H1 (cell line): Measurements from ENCODE around the gene GSAP. TPM values are rescaled to one million over a fixed set of nuclear protein-coding genes. Genes with fewer than 3 reads are reported as not detected.

Source experiments
- CTCF ChIA-PET: fragments of 300-600 bp; sonication (Branson Sonifier 250); formaldehyde crosslinking; loops from one replicate; lab custom pipeline; 2021; ENCODE audit not compliant: partially characterized antibody; lab: Charles Lee
- POLR2A ChIA-PET: fragments of 300-600 bp; sonication (Branson Sonifier 250); formaldehyde crosslinking; loops from one replicate; lab custom pipeline; 2021; ENCODE audit warnings: inconsistent platforms; ENCODE audit not compliant: partially characterized antibody; lab: Charles Lee
- DNase-seq, 2 experiments: peaks; one replicate each; pipeline versions ENCODE4 v3.0.0 to v3.0.0-alpha.2; 2010 to 2022; ENCODE audit warnings: low spot score in 2 of 2, low read depth in 1 of 2, mixed read lengths in 1 of 2
- FAIRE-seq: peaks from 2 replicates; lab custom pipeline; 2011; peaks lifted over from hg19 to GRCh38; lab: Jason Lieb, UNC
- H2AFZ ChIP-seq: 2 replicates; pipeline ENCODE4 v1.8.1; 2012; ENCODE audit warnings: low read length, inconsistent platforms
- H2AK5ac ChIP-seq: 2 replicates; pipeline ENCODE4 v1.6.1; 2013; ENCODE audit warnings: low read depth, low read length
- H2BK120ac ChIP-seq: replicated peaks from 2 replicates; pipeline ENCODE3; 2013; ENCODE audit warnings: low read depth, low read length, inconsistent platforms
- H2BK12ac ChIP-seq: 2 replicates; pipeline ENCODE4 v1.6.1; 2013; ENCODE audit warnings: low read depth, low read length
- H2BK15ac ChIP-seq: 2 replicates; pipeline ENCODE4 v1.6.1; 2013; ENCODE audit warnings: low read length
- H2BK20ac ChIP-seq: 2 replicates; pipeline ENCODE4 v1.6.1; 2013; ENCODE audit warnings: low read length
- H2BK5ac ChIP-seq: 2 replicates; pipeline ENCODE4 v1.6.1; 2013; ENCODE audit warnings: low read depth, low read length
- H3K14ac ChIP-seq: 2 replicates; pipeline ENCODE4 v1.6.1; 2013; ENCODE audit warnings: inconsistent platforms; ENCODE audit not compliant: insufficient read length
- H3K18ac ChIP-seq: 2 replicates; pipeline ENCODE4 v1.6.1; 2013; ENCODE audit warnings: low read length; ENCODE audit errors: extremely low read depth
- H3K23ac ChIP-seq: 2 replicates; pipeline ENCODE4 v1.6.1; 2013; ENCODE audit warnings: inconsistent platforms; ENCODE audit not compliant: insufficient read length
- H3K23me2 ChIP-seq: 2 replicates; pipeline ENCODE4 v1.6.1; 2013; ENCODE audit warnings: low read depth, low read length
- H3K27ac ChIP-seq: 2 replicates; pipeline ENCODE4 v1.6.1; 2011; ENCODE audit warnings: low read depth, low read length, inconsistent platforms
- H3K27me3 ChIP-seq, 4 experiments: replicated peaks in 1 of 4; 1 replicate in 1 of 4; 2 replicates in 3 of 4; pipeline versions ENCODE4 v1.6.1 to v1.8.1; 2011 to 2013; ENCODE audit warnings: low read length in 3 of 4, mild to moderate bottlenecking in 3 of 4, inconsistent platforms in 2 of 4, mixed read lengths in 2 of 4, moderate library complexity in 1 of 4; ENCODE audit not compliant: control insufficient read depth in 3 of 4, insufficient read depth in 3 of 4; ENCODE audit errors: extremely low read depth in 1 of 4
- H3K36me3 ChIP-seq, 4 experiments: 2 replicates each; pipeline versions ENCODE4 v1.6.1 to v1.8.1; 2011 to 2013; ENCODE audit warnings: mild to moderate bottlenecking in 4 of 4, low read length in 3 of 4, moderate library complexity in 2 of 4, control low read depth in 1 of 4, inconsistent platforms in 1 of 4; ENCODE audit not compliant: insufficient read depth in 4 of 4, control insufficient read depth in 2 of 4
- H3K4ac ChIP-seq: replicated peaks from 2 replicates; pipeline ENCODE3; 2013; ENCODE audit warnings: low read length, low read depth, mixed read lengths, inconsistent platforms; ENCODE audit not compliant: insufficient read length
- H3K4me1 ChIP-seq, 4 experiments: replicated peaks in 1 of 4; 1 replicate in 1 of 4; 2 replicates in 3 of 4; pipeline versions ENCODE4 v1.6.1 to v1.8.1; 2011 to 2013; ENCODE audit warnings: low read length in 3 of 4, inconsistent platforms in 2 of 4, mixed read lengths in 1 of 4; ENCODE audit not compliant: insufficient read depth in 4 of 4, control insufficient read depth in 3 of 4
- H3K4me2 ChIP-seq, 2 experiments: 2 replicates each; pipeline versions ENCODE4 v1.6.1 to v1.8.1; 2011 to 2013; ENCODE audit warnings: low read depth in 2 of 2, low read length in 2 of 2, control low read depth in 1 of 2, inconsistent platforms in 1 of 2, mild to moderate bottlenecking in 1 of 2; ENCODE audit not compliant: insufficient read depth in 1 of 2
- H3K4me3 ChIP-seq, 4 experiments: fragments of 200-600, 300-600 bp in 1 of 4; sonication (generic), shearing (Covaris generic), sonication (Bioruptor Twin) in 1 of 4; 2 replicates each; pipeline versions ENCODE4 v1.5.1 to v1.8.1; 2011 to 2016; ENCODE audit warnings: low read length in 4 of 4, low read depth in 3 of 4, control low read depth in 2 of 4, inconsistent platforms in 2 of 4, mild to moderate bottlenecking in 2 of 4, mixed read lengths in 1 of 4, moderate library complexity in 1 of 4; ENCODE audit not compliant: insufficient read depth in 2 of 4; ENCODE audit errors: extremely low read depth in 1 of 4
- H3K56ac ChIP-seq: replicated peaks from 2 replicates; pipeline ENCODE3; 2013; ENCODE audit warnings: low read depth, mild to moderate bottlenecking, mixed read lengths, low read length, inconsistent platforms; ENCODE audit not compliant: insufficient read length
- H3K79me1 ChIP-seq: 2 replicates; pipeline ENCODE4 v1.6.1; 2013; ENCODE audit warnings: low read depth, low read length, control low read depth
- H3K79me2 ChIP-seq, 2 experiments: 2 replicates each; pipeline versions ENCODE4 v1.6.1 to v1.8.1; 2012 to 2013; ENCODE audit warnings: low read length in 2 of 2, mild to moderate bottlenecking in 2 of 2, inconsistent platforms in 1 of 2; ENCODE audit not compliant: insufficient read depth in 2 of 2, control insufficient read depth in 1 of 2
- H3K9ac ChIP-seq, 4 experiments: replicated peaks in 1 of 4; 1 replicate in 1 of 4; 2 replicates in 3 of 4; pipeline versions ENCODE4 v1.6.1 to v1.8.1; 2011 to 2013; ENCODE audit warnings: low read depth in 3 of 4, low read length in 3 of 4, control low read depth in 2 of 4, mild to moderate bottlenecking in 2 of 4, moderate library complexity in 2 of 4, inconsistent platforms in 1 of 4; ENCODE audit errors: extremely low read depth in 1 of 4
- H3K9me3 ChIP-seq, 2 experiments: 2 replicates each; pipeline versions ENCODE4 v1.6.1 to v1.8.1; 2012 to 2013; ENCODE audit warnings: mild to moderate bottlenecking in 2 of 2, moderate library complexity in 2 of 2, control low read depth in 1 of 2, inconsistent platforms in 1 of 2, low read depth in 1 of 2, low read length in 1 of 2, mixed read lengths in 1 of 2; ENCODE audit not compliant: insufficient read depth in 2 of 2
- H4K20me1 ChIP-seq, 2 experiments: replicated peaks in 1 of 2; 2 replicates each; pipeline versions ENCODE3 to v1.8.1; 2011 to 2013; ENCODE audit warnings: inconsistent platforms in 2 of 2, low read length in 2 of 2, mild to moderate bottlenecking in 1 of 2; ENCODE audit not compliant: insufficient read depth in 2 of 2, control insufficient read depth in 1 of 2
- H4K5ac ChIP-seq: 2 replicates; pipeline ENCODE4 v1.6.1; 2013; ENCODE audit warnings: low read length, low read depth, mixed read lengths, inconsistent platforms; ENCODE audit not compliant: insufficient read length
- H4K8ac ChIP-seq: 2 replicates; pipeline ENCODE4 v1.8.0; 2013; ENCODE audit warnings: mild to moderate bottlenecking, moderate library complexity, low read length, inconsistent platforms; ENCODE audit not compliant: insufficient read depth; ENCODE audit errors: extremely low read depth
- H4K91ac ChIP-seq: replicated peaks from 2 replicates; pipeline ENCODE3; 2013; ENCODE audit warnings: low read length, mixed read lengths, inconsistent platforms; ENCODE audit not compliant: insufficient read length
- ASH2L ChIP-seq: fragments of 200-600, 300-600 bp; sonication (generic); IDR thresholded peaks from one replicate; pipeline ENCODE4 v1.7.1; 2017; ENCODE audit warnings: low read length
- CBX5 ChIP-seq: fragments of 300-800, 300-1000 bp; sonication (generic); IDR thresholded peaks from 2 replicates; pipeline ENCODE4 v1.7.1; 2016; ENCODE audit warnings: antibody characterized with exemption, low read length, low read depth
- CHD1 ChIP-seq: IDR thresholded peaks from 2 replicates; pipeline ENCODE4 v1.6.1; 2012; ENCODE audit warnings: low read depth, low read length, improper control_type of control experiment
- EGR1 ChIP-seq: IDR thresholded peaks from 2 replicates; pipeline ENCODE4 v1.6.1; 2011; ENCODE audit warnings: low read depth, low read length, borderline replicate concordance
- GABPA ChIP-seq: IDR thresholded peaks from 2 replicates; pipeline ENCODE4 v1.6.1; 2011; ENCODE audit warnings: mild to moderate bottlenecking, low read length, moderate library complexity, borderline replicate concordance; ENCODE audit not compliant: insufficient read depth
- GTF2F1 ChIP-seq: IDR thresholded peaks from 2 replicates; pipeline ENCODE4 v1.6.1; 2012; ENCODE audit warnings: low read depth, low read length, improper control_type of control experiment, borderline replicate concordance
- MAFK ChIP-seq: IDR thresholded peaks from 2 replicates; pipeline ENCODE4 v1.6.1; 2012; ENCODE audit warnings: low read depth, mild to moderate bottlenecking, improper control_type of control experiment, low read length
- POLR2AphosphoS5 ChIP-seq: IDR thresholded peaks from 2 replicates; pipeline ENCODE4 v1.6.1; 2011; ENCODE audit warnings: low read depth, low read length
- RAD21 ChIP-seq, 2 experiments: IDR thresholded peaks in 1 of 2; conservative IDR thresholded peaks in 1 of 2; 2 replicates each; pipeline ENCODE4 v1.6.1; 2011; ENCODE audit warnings: low read depth in 2 of 2, low read length in 2 of 2, improper control_type of control experiment in 1 of 2, inconsistent platforms in 1 of 2, mild to moderate bottlenecking in 1 of 2, moderate library complexity in 1 of 2
- SIX5 ChIP-seq: IDR thresholded peaks from 2 replicates; pipeline ENCODE4 v1.6.1; 2011; ENCODE audit warnings: mild to moderate bottlenecking, low read depth, low read length
- SP2 ChIP-seq: IDR thresholded peaks from 2 replicates; pipeline ENCODE4 v1.6.1; 2012; ENCODE audit warnings: mild to moderate bottlenecking, low read length, inconsistent platforms
- TAF7 ChIP-seq: optimal IDR thresholded peaks from 2 replicates; pipeline ENCODE3; 2011; ENCODE audit warnings: low read depth, mild to moderate bottlenecking, inconsistent platforms, low read length, moderate library complexity, borderline replicate concordance
- YY1 ChIP-seq: IDR thresholded peaks from 2 replicates; pipeline ENCODE4 v1.6.1; 2011; ENCODE audit warnings: low read depth, mild to moderate bottlenecking, low read length
- ZNF274 ChIP-seq: IDR thresholded peaks from 2 replicates; pipeline ENCODE4 v1.7.0; 2012; ENCODE audit warnings: low read length, borderline replicate concordance; ENCODE audit errors: extremely low read depth
- WGBS, 2 experiments: shearing (Covaris generic) in 1 of 2; methylation state at CpG; one replicate each; pipeline versions ENCODE4 v1.1.6 to v1.1.7; 2013 to 2015; ENCODE audit warnings: low lambda C conversion rate in 2 of 2, mixed read lengths in 2 of 2, inconsistent platforms in 1 of 2, low coverage in 1 of 2, missing lambda C conversion rate in 1 of 2; ENCODE audit not compliant: insufficient replicate concordance in 2 of 2, insufficient coverage in 1 of 2, insufficient read length in 1 of 2; ENCODE audit errors: extremely low coverage in 1 of 2, missing lambda C conversion rate in 1 of 2; 5-methylcytosine and 5-hydroxymethylcytosine counted together
- polyA plus RNA-seq, 7 experiments: library from polyadenylated mRNA; depleted of rRNA in 3 of 7; stranded (reverse) in 5 of 7; unstranded in 2 of 7; fragments of >200 nt in 5 of 7; fragments of 200-250 nt in 2 of 7; gene quantifications; 1 replicate in 5 of 7; 2 replicates in 1 of 7; 4 replicates in 1 of 7; pipeline versions ENCODE4 v1.2.1 to v1.2.3, GENCODE V29; 2011 to 2013; ENCODE audit warnings: missing spikeins in 2 of 7, mixed read lengths in 2 of 7
- total RNA-seq: library from RNA; stranded (reverse); fragmentation: NEBNext Ultra II Directional; extraction: Animal tissue kit (Norgen Biotek cat#: 25700); gene quantifications from 2 replicates; pipeline ENCODE4 v1.2.1, GENCODE V29; 2021
- TF ChIP-seq, protein P1 (sequence below): IDR thresholded peaks from 2 replicates; pipeline ENCODE4 v1.6.1; 2011; ENCODE audit warnings: low read depth, mild to moderate bottlenecking, low read length; ENCODE audit not compliant: insufficient read depth

GSAP gene
- total and polyA plus RNA-seq, 2 of the 8 experiments (the other 6 are each of a cell fraction or from before 2014, with no cell fraction given), result 0.93 to 2.1 TPM

DNA sequence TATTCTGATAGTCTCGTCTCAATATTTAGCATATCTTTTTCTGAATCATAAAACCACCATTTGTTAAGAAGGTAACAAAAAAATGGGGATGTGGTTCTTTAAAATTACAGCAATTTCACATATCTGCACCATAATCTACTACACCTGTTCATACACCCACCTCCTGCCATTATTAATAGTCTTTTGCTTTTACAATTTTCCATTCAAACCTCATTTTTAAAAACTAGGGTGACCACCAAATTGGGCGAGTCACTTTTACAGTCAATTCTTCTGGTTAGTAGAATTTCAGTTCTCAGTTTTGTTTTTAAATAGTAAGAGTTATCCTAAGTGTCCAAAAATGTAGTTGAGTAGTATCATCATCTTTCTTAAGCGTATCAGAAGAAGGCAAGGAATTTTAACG, 48.4 kb upstream of the GSAP start:
- Histone ChIP-seq H2BK20ac (no peak overlapping the region), H3K9ac (no peak overlapping the region), H3K9me3 (peaks cover 2 to 6% of the 10 kb centered on the region in 2 experiments; a peak in 3 of 4 replicates), H2BK15ac (no peak overlapping the region), H4K8ac (no peak overlapping the region), H4K91ac (no peak overlapping the region), H4K20me1 (no peaks in the 10 kb centered on the region), H3K14ac (no peak overlapping the region), H3K36me3 (no peaks in the 10 kb centered on the region), H3K56ac (no peak overlapping the region), H2BK5ac (no peak overlapping the region), H3K23me2 (no peaks in the 10 kb centered on the region), H3K4ac (no peak overlapping the region), H3K27ac (no peak overlapping the region), H3K18ac (no peak overlapping the region), H2AK5ac (no peak overlapping the region), H3K27me3 (no peaks in the 10 kb centered on the region), H2BK120ac (no peak overlapping the region), H3K79me2 (no peaks in the 10 kb centered on the region), H4K5ac (no peak overlapping the region), H3K23ac (no peak overlapping the region), H3K4me3 (no peak overlapping the region), H3K4me2 (no peak overlapping the region), H2AFZ (no peak overlapping the region), H3K79me1 (no peaks in the 10 kb centered on the region), H3K4me1 (no peaks in the 10 kb centered on the region), H2BK12ac (no peak overlapping the region)
- ChIA-PET POLR2A (no interaction called here), CTCF (interaction anchor here (0.6 kb wide), 1 partner anchor 145 kb away, joined by 3 read pairs; no protein-coding TSS in a partner anchor)
- no peak for DNase-seq
- WGBS, 2 experiments, result 99% methylated on average over 4 of the region's 4 CpGs; no CpG with 5 or more reads in 1 of the 2 experiments
- FAIRE-seq, result no peak
- TF ChIP-seq TAF7, result no peak
- no peak for TF ChIP-seq POLR2AphosphoS5
- TF ChIP-seq SP2, result no peak
- TF ChIP-seq RAD21 (IDR thresholded peaks at IDR 0.05 in 1 of 2, conservative IDR thresholded peaks at IDR 0.05 in 1 of 2; ENCODE audit: low read depth in 2 of 2, low read length in 2 of 2), result no peak
- TF ChIP-seq GABPA, result no peak
- TF ChIP-seq, protein P1, sequence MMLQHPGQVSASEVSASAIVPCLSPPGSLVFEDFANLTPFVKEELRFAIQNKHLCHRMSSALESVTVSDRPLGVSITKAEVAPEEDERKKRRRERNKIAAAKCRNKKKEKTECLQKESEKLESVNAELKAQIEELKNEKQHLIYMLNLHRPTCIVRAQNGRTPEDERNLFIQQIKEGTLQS, result no peak
- TF ChIP-seq EGR1, result no peak
- TF ChIP-seq CBX5, result no peak
- TF ChIP-seq MAFK, result no peak
- TF ChIP-seq ZNF274, result no peak
- TF ChIP-seq CHD1, result no peak
- no peak for TF ChIP-seq SIX5
- TF ChIP-seq GTF2F1, result no peak
- TF ChIP-seq YY1, result no peak
- no peak for TF ChIP-seq ASH2L
